ENCODE data around the gene TNRC6B.
"Not testable (repeated sequence)": the region's sequence is repeated elsewhere in the genome, so short reads cannot be mapped to it uniquely, and the experiment has no call there.

GRCh38 chr22:40183603-40184002, 5.9 kb downstream of the TNRC6B start:
- not testable (repeated sequence) for TF ChIP-seq EZH2phosphoT487, CTCF (IDR thresholded peaks at IDR 0.05; ENCODE audit: low read length)
